Measurements from ENCODE around the gene LSAMP. TPM values are rescaled to one million over a fixed set of nuclear protein-coding genes. Genes with fewer than 3 reads are reported as not detected.
A peak's percentile ranks its signal among the peaks of the same experiment; 100 is the strongest.

LSAMP gene
- total RNA-seq, 1 donor from 2014 or later, result 7.9 TPM

- peak; percentile 3 for DNase-seq
Measured at GRCh38 chr3:116285781-116286421, 159.4 kb downstream of the LSAMP start.

- no peak for DNase-seq
Measured at GRCh38 chr3:116281313-116282143, 163.8 kb downstream of the LSAMP start.

- DNase-seq, result peak; percentile 22
Measured at GRCh38 chr3:116280130-116280740, 165.1 kb downstream of the LSAMP start.

GRCh38 chr3:116276675-116277074 is 168.6 kb downstream of the LSAMP start:
- DNase-seq, result no peak

- DNase-seq, result no peak
Measured at GRCh38 chr3:116270056-116270455, 175.2 kb downstream of the LSAMP start.

GRCh38 chr3:116267116-116267515 is 178.2 kb downstream of the LSAMP start:
- DNase-seq, result peak; percentile 44

GRCh38 chr3:116265976-116266584 is 179.2 kb downstream of the LSAMP start:
- DNase-seq, result no peak

GRCh38 chr3:116265320-116265695 is 180.0 kb downstream of the LSAMP start:
- peak; percentile 63 for DNase-seq

GRCh38 chr3:116264546-116265319 is 180.6 kb downstream of the LSAMP start:
- no peak for DNase-seq

- DNase-seq, result peak; percentile 58
Measured at GRCh38 chr3:116263842-116264545, 181.3 kb downstream of the LSAMP start.

GRCh38 chr3:116260491-116260890 is 184.8 kb downstream of the LSAMP start:
- DNase-seq, result no peak

- no peak for DNase-seq
Measured at GRCh38 chr3:116259984-116260383, 185.3 kb downstream of the LSAMP start.

- peak; percentile 60 for DNase-seq
Measured at GRCh38 chr3:116256843-116257485, 188.3 kb downstream of the LSAMP start.

GRCh38 chr3:116254541-116254940 is 190.7 kb downstream of the LSAMP start:
- DNase-seq, result peak; percentile 69

- DNase-seq, result no peak
Measured at GRCh38 chr3:116253511-116253910, 191.8 kb downstream of the LSAMP start.

- DNase-seq, result no peak
Measured at GRCh38 chr3:116247605-116248004, 197.7 kb downstream of the LSAMP start.

- no peak for DNase-seq
Measured at GRCh38 chr3:116246406-116246980, 198.8 kb downstream of the LSAMP start.

GRCh38 chr3:116242825-116243224 is 202.5 kb downstream of the LSAMP start:
- no peak for DNase-seq

GRCh38 chr3:116241677-116242076 is 203.6 kb downstream of the LSAMP start:
- DNase-seq, result no peak

- DNase-seq, result peak; percentile 71
Measured at GRCh38 chr3:116240261-116240660, 205.0 kb downstream of the LSAMP start.

Data from skin of body (tissue), 2 donors.